Activated CD8-positive, alpha-beta T cell treated with anti-CD3 and anti-CD28 coated beads for 36 hours (primary cell): ENCODE measurements around the gene PGGHG. TPM values are rescaled to one million over a fixed set of nuclear protein-coding genes. Genes with fewer than 3 reads are reported as not detected.

Experiments used
- ATAC-seq: fragments of 200-7000 bp; cut with Tn5 transposase; one replicate; pipeline ENCODE4 v1.10.0; 2021; ENCODE audit warnings: mild to moderate bottlenecking, moderate library complexity
- CTCF ChIA-PET: fragments of 350-600 bp; sonication (Branson Sonifier 250); formaldehyde crosslinking; loops from one replicate; lab custom pipeline; 2021; ENCODE audit warnings: antibody characterized with exemption; lab: Charles Lee
- POLR2A ChIA-PET: fragments of 350-600 bp; sonication (Branson Sonifier 250); formaldehyde crosslinking; loops from one replicate; lab custom pipeline; 2021; ENCODE audit warnings: antibody characterized with exemption; lab: Charles Lee
- DNase-seq: peaks from one replicate; pipeline ENCODE4 v3.0.0-alpha.2; 2020
- H3K27ac Mint-ChIP-seq: one replicate; pipeline ENCODE4 v1.8.0; 2021; ENCODE audit warnings: mild to moderate bottlenecking, mixed read lengths
- H3K27me3 Mint-ChIP-seq: one replicate; pipeline ENCODE4 v1.8.0; 2021; ENCODE audit warnings: mixed read lengths
- H3K36me3 Mint-ChIP-seq: one replicate; pipeline ENCODE4 v1.8.0; 2021; ENCODE audit warnings: low read depth, mixed read lengths
- H3K4me1 Mint-ChIP-seq: one replicate; pipeline ENCODE4 v1.8.0; 2021; ENCODE audit warnings: low read depth, mixed read lengths
- H3K4me3 Mint-ChIP-seq: one replicate; pipeline ENCODE4 v1.8.0; 2021; ENCODE audit warnings: mild to moderate bottlenecking, moderate library complexity, mixed read lengths
- H3K9me3 Mint-ChIP-seq: one replicate; pipeline ENCODE4 v1.8.0; 2021; ENCODE audit warnings: mixed read lengths
- intact Hi-C: fragments of 100-400 bp; cut with micrococcal nuclease; formaldehyde crosslinking; loops from one replicate; pipeline ENCODE4 v1.10.0; 2022
- total RNA-seq, 2 experiments: library from RNA; stranded (reverse); gene quantifications; one replicate each; pipeline ENCODE4 v1.2.3, GENCODE V29; 2021
- TF ChIP-seq, protein P1 (sequence below): fragments of 200-600 bp; IDR thresholded peaks from one replicate; pipeline ENCODE4 v1.8.0; 2022; ENCODE audit warnings: antibody characterized with exemption, mild to moderate bottlenecking

Gene PGGHG
- total RNA-seq, 2 experiments from 2014 or later, result 298 to 308 TPM

DNA sequence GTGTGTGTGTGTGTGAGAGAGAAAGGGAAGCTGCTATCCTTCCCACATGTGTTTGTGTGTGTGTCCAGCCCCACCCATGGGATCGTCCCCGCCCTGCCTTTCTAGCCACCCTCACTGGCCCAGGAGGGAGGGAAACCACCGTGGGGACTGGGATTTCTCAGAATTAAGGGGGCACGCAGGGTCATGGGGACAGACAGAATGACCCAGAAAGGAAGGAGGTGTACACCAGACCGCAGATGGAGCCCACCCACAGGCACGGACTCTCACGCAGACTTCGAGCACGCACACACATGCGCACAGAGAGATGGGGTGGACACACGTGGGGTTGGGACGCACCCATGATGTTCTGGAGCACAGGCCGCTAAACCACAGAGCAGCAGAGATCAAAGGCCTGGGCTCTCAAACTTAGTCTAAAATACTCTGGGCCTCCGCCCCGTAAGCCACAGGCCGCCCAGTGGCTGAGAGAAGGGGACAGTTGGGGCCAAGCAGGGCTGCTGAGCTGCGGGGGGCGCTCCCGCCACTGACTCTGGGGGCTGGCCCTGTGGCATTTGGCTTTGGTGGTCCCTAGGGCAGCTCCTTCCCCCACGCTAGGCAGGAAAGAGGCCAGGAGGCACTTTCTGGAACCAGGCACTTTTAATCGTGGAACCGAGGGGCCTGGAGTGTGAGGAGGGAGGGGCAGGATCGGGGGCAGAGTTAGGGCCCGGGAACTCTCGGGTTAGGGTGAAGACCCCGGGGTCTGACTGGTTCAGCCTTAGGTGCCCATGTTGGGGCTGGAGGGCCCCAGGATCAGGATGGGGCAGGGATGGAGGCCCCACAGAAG lies 8.9 kb downstream of the PGGHG start:
- H3K27me3 Mint-ChIP-seq, result peaks cover 6% of the 10 kb centered on the region
- peak overlapping the region; percentile 84 for H3K27ac Mint-ChIP-seq
- ChIA-PET POLR2A (interaction anchor here (0.6 to 1.6 kb wide), 7 partner anchors 8 to 119 kb away, joined by 3 to 6 read pairs (median 4); no protein-coding TSS in a partner anchor), CTCF (interaction anchor here (4.6 kb wide), 1 partner anchor 47 kb away, joined by 21 read pairs; no protein-coding TSS in a partner anchor)
- intact Hi-C loops, result no loop called here
- H3K4me1 Mint-ChIP-seq, result peaks cover 38% of the 10 kb centered on the region
- TF ChIP-seq, protein P1, sequence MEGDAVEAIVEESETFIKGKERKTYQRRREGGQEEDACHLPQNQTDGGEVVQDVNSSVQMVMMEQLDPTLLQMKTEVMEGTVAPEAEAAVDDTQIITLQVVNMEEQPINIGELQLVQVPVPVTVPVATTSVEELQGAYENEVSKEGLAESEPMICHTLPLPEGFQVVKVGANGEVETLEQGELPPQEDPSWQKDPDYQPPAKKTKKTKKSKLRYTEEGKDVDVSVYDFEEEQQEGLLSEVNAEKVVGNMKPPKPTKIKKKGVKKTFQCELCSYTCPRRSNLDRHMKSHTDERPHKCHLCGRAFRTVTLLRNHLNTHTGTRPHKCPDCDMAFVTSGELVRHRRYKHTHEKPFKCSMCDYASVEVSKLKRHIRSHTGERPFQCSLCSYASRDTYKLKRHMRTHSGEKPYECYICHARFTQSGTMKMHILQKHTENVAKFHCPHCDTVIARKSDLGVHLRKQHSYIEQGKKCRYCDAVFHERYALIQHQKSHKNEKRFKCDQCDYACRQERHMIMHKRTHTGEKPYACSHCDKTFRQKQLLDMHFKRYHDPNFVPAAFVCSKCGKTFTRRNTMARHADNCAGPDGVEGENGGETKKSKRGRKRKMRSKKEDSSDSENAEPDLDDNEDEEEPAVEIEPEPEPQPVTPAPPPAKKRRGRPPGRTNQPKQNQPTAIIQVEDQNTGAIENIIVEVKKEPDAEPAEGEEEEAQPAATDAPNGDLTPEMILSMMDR, result no peak
- ATAC-seq, result peak; percentile 57
- peaks cover 13% of the 10 kb centered on the region for H3K36me3 Mint-ChIP-seq
- H3K4me3 Mint-ChIP-seq, result peak overlapping the region; percentile 42
- DNase-seq, result peak; percentile 87
- H3K9me3 Mint-ChIP-seq, result no peaks in the 10 kb centered on the region

DNA sequence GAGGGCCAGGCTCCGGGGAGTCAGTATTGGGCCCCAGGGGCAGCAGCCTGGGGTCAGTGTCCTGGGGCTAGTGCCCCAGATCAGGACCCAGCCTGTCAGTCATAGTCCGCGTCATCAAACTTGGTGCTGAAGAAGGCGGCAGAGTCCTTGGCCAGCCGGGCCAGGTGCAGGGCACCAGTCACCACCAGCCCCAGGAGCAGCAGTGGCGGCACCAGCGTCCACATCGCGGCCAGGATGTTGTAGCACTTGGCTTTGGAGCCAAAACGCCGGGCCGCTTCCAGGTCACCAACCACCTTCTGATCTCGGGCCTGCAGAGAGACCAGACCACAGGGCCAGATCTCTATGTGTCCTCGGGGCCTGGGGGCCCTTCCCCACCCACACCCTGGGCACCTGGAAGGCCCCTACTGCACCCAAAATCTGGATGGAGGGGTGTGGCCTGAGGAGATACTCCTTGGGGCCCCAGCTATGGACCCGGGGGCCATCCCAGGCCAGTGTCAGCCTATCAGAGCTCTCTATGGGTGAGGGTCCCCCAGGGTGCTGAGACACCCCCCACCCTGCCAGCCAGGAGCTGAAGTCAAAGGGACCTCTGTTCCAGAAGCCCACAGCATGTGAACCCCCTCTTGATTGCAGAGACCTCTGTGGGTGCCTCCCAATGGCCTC lies 9.6 kb downstream of the PGGHG start:
- CTCF ChIA-PET, result interaction anchor here (1.5 to 4.6 kb wide), 3 partner anchors 11 to 65 kb away, joined by 4 to 21 read pairs (median 10); no protein-coding TSS in a partner anchor
- ATAC-seq (no peak), DNase-seq (peak; percentile 28)
- no peaks in the 10 kb centered on the region for H3K9me3 Mint-ChIP-seq
- peaks cover 6% of the 10 kb centered on the region for H3K27me3 Mint-ChIP-seq
- H3K27ac Mint-ChIP-seq, result peak overlapping the region; percentile 84
- H3K4me3 Mint-ChIP-seq, result no peak overlapping the region
- intact Hi-C loops, result no loop called here
- POLR2A ChIA-PET, result interaction anchor here (0.6 to 1.6 kb wide), 11 partner anchors 9 to 215 kb away, joined by 3 to 6 read pairs (median 4); partner anchors contain the start of gene IFITM2
- TF ChIP-seq, protein P1, result no peak
- peaks cover 10% of the 10 kb centered on the region for H3K36me3 Mint-ChIP-seq
- H3K4me1 Mint-ChIP-seq, result peaks cover 43% of the 10 kb centered on the region

DNA sequence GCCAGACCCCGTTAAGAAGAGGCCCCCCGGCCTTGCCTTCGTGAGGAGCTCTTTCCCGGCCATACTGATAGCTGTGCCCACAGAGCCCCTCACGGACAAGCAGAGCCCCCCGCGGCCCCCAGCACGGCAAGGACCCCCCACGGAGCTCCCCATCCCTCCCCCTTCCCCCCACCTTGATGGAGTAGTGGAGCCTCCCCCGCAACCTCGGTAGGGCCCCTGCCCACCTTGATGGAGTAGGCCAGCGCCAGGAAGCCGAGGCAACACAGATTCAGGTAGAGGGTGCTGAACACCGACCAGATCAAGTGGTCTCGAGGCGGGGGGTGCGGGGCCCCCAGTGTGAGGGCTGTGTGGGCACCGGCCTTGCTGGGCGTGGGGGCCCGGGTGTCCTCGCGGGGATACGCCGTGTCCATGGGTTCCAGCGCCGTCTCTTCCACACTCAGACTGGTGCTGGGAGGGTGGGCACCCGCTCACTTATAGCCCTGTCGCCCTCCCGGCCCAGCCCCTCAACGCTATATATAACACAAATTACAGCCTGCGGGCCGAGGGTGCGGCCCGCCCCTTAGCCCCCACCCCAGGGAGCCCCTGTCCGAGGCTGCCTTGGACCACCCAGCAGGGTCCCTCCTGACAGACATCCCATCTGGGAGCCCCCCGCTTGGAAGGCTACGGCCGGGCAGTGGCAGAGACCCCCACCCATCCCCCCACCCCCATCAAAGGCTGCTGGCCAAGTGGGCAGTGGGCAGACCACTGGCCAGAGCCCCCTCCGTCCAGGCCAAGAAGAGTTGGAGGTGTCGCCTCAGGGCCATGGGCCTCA lies 10.4 kb downstream of the PGGHG start, which contains the start of gene IFITM5:
Gene IFITM5 (minus strand): TSS at position 446 of the 811 bp plus-strand sequence. CDS start 36 bp downstream, at position 410.
- intact Hi-C loops, result no loop called here
- ChIA-PET POLR2A (interaction anchor here (0.6 to 2.6 kb wide), 11 partner anchors 8 to 214 kb away, joined by 3 to 28 read pairs (median 4); partner anchors contain the start of genes IFITM2, NLRP6 and PGGHG), CTCF (interaction anchor here (1.5 to 4.6 kb wide), 3 partner anchors 10 to 64 kb away, joined by 4 to 21 read pairs (median 10); no protein-coding TSS in a partner anchor)
- TF ChIP-seq, protein P1, result no peak
- Mint-ChIP-seq H3K4me3 (no peak within 1 kb of the TSS), H3K36me3 (peaks cover 6% of the 10 kb centered on the region), H3K27me3 (peaks cover 6% of the 10 kb centered on the region), H3K4me1 (peaks cover 46% of the 10 kb centered on the region), H3K9me3 (no peaks in the 10 kb centered on the region), H3K27ac (peak within 1 kb of the TSS; percentile 84)
- DNase-seq (peak; percentile 22), ATAC-seq (no peak)

DNA sequence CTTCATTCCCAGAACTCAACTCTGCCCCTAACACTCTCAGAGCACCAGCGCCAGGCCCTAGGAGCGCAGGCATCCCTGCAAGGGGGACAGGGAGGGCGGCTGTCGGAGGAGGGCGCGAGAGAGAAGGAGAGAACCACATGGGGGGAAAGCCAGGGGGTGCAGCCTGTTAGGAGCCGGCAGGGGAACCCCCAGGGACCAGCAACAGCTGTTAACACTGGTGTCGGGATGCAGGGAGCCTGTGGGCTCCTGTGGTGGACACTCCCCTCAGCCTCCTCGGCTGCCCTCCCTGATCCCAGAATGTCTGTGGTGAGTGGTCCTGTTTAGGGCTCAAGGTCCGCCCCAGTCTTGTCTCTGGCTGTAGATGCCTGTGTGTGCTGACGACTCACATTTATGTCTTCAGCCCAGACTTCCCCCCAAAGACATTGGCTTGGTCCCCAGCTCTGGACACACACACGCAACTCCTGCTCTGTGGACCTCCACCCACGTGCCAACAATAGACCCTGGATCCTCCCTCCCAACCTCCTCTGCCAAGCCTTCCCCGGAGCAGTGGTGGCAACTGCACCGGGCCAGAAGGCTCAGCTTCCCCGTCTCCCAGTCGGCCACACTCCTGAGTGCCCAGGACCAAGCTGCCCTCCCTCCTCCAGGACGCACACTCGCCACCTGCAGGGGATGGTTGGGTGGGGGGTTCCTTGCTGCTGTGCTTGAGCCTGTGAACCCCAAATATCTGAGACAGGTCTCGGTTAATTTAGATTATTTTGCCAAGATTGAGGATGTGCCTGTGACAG lies 11.2 kb downstream of the PGGHG start:
- Mint-ChIP-seq H3K27me3 (peaks cover 6% of the 10 kb centered on the region), H3K36me3 (no peaks in the 10 kb centered on the region), H3K9me3 (no peaks in the 10 kb centered on the region), H3K4me1 (peaks cover 49% of the 10 kb centered on the region), H3K27ac (no peak overlapping the region), H3K4me3 (no peak overlapping the region)
- peak; percentile 14 for ATAC-seq
- intact Hi-C loops, result no loop called here
- POLR2A ChIA-PET, result interaction anchor here (0.9 to 2.6 kb wide), 6 partner anchors 9 to 42 kb away, joined by 3 to 28 read pairs (median 4); partner anchors contain the start of gene PGGHG
- CTCF ChIA-PET, result interaction anchor here (1.0 to 4.6 kb wide), 4 partner anchors 9 to 63 kb away, joined by 3 to 21 read pairs (median 7); no protein-coding TSS in a partner anchor
- peak; percentile 68 for DNase-seq
- TF ChIP-seq, protein P1, result no peak
